HG03442 (cell line): ENCODE measurements around the gene NDUFAF7.
"Not testable (repeated sequence)": the region's sequence is repeated elsewhere in the genome, so short reads cannot be mapped to it uniquely, and the experiment has no call there.

Experiments used
- ATAC-seq: cut with Tn5 transposase; IDR thresholded peaks from one replicate; pipeline ENCODE4 v1.9.1; 2021; ENCODE audit warnings: mild to moderate bottlenecking, moderate library complexity; ENCODE audit not compliant: unreplicated experiment

NDUFAF7 gene

DNA sequence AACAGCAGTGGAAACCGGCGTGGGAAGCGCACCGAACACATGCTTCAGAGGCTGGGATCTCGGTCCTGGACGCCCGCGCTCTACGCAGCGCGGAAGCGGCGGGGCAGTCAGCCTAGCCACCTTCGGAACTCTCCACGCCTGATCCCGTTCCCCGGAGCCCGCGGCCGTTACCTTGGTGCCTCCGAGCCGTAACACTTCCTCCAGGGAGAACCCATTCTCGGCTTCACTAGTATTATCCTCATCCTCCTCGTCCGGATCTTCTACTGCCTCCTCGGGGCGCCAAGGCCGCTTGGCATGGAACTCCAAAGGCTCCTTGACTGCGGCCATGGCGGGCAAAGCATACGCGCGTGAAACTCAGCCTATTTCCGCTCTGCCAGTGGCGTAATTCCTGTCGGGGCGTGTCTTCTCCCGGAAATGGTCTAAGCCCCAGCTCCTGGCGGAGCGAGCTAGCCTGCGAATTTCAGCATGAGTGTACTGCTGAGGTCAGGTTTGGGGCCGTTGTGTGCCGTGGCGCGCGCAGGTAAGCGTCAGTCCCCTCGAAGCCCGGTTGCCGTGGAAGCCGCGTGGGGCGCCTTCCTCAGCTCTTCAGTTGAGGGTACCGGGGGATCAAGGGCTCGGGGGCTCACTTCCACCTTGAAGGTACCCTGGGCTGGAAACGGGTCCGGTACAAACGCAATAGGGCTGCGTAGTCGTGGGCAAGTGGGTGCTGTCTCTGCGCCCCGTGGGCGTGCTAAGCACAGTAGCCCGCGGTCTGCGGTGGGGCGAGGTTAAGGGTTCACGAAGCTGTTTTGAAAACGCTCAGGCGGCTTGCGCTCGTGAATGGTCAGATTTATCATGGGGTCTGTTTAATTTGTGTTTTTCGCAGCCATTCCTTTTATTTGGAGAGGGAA is at the start of gene NDUFAF7, which contains the start of gene CEBPZ:
Gene NDUFAF7, plus strand, starts transcription at position 418 of the 890 bp plus-strand sequence. Its CDS starts 48 bp downstream, at position 466.
Gene CEBPZ, minus strand, starts transcription at position 356 of the 890 bp plus-strand sequence. Its CDS starts 29 bp downstream, at position 327.
- ATAC-seq, result peak; percentile 93

GRCh38 chr2:37181726-37182684 is 49.5 kb upstream of the NDUFAF7 start:
- no peak for ATAC-seq

GRCh38 chr2:37188570-37188969 is 42.9 kb upstream of the NDUFAF7 start, which contains the start of gene SULT6B1:
SULT6B1 (minus strand) TSS chr2:37188670; CDS start chr2:37188640, 30 bp downstream.
- no peak for ATAC-seq

- no peak for ATAC-seq
Observed at GRCh38 chr2:37189452-37190153, 41.9 kb upstream of the NDUFAF7 start.

GRCh38 chr2:37190290-37190689 is 41.2 kb upstream of the NDUFAF7 start:
- ATAC-seq, result no peak

- ATAC-seq, result no peak
Observed at GRCh38 chr2:37191253-37191652, 40.2 kb upstream of the NDUFAF7 start.

DNA sequence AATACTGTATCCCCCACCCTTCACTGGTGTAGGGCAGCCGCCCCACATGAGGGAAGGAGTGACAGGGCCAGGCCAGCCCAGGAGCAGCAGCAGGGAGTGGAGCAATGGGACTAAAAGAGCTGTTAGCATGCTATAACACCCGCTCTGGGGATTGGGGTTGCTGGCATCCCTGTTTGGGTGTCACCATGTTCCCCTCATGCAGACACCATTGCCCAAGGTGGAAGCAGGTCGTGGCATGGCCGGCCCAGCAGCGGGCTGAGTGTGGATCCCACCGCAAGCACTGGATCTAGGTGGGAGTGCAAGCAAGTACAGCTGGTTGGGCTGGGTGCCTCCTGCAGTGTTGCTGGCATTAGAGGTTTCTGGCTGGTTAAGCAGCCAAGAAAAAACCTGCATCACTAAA is 39.7 kb upstream of the NDUFAF7 start:
- ATAC-seq, result no peak

DNA sequence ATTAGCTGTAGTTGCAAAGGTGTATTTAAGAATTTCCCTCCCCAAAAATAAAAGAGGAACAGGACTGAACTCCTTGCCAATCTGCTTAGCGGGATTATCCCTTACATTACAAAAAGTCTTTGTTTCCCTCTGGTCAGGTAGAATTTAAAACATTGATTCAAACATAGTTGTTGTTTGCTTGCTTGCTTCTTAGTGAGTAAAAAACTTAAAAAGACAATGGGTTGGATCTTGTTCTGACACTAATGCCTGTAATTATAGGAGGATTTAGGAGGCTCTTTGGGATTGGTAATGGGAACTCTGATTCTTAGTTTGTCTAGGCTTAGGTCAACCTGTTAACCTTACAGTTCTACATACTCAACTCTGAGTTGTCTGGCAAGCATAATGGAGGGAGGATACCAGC is 38.9 kb upstream of the NDUFAF7 start:
- ATAC-seq, result no peak

GRCh38 chr2:37195862-37196319 is 35.6 kb upstream of the NDUFAF7 start:
- ATAC-seq, result not testable (repeated sequence)

GRCh38 chr2:37196320-37197195 is 34.9 kb upstream of the NDUFAF7 start, which contains the start of gene CEBPZOS:
CEBPZOS (plus strand) TSS chr2:37196496; CDS start chr2:37199705, 3,209 bp downstream.
- peak; percentile 67 for ATAC-seq

- no peak for ATAC-seq
Observed at GRCh38 chr2:37198681-37199065, 32.8 kb upstream of the NDUFAF7 start.

DNA sequence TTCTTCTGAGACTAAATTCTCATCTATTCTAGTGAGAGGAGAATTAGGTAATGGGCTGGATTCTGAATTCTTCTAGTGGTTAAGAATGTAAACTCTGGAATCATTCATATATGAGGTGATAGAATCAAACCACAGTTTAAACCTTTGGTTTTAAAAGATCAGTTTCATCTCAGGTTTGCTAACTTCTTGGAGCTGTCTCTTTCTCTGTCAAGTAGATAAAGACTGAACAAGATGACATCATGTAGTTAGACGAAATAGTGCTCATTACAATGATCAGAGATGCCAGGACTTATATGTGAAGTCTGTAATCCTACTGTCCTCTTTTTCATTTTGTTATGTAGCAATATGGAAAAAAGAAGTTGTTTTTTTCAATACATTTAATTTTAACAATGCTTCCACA is 30.2 kb upstream of the NDUFAF7 start:
- no peak for ATAC-seq

GRCh38 chr2:37201766-37202165 is 29.7 kb upstream of the NDUFAF7 start:
- ATAC-seq, result no peak

DNA sequence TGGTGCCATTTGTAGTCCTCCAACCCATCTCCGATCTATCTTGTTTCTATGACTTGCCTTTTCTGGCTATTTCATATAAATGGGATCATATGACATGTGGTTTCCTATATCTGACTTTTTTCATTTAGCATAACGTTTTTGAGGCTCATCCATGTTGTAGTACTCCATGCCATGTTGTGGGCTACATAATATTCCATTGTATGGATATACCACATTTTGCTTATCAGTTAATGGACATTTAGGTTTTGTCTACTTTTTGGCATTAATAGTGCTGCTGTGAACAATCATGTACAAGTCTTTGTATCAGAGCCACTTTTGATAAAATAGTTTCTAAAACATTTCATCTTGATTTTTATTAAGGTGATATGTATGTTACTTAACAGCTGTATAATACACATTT is 27.8 kb upstream of the NDUFAF7 start:
- no peak for ATAC-seq

DNA sequence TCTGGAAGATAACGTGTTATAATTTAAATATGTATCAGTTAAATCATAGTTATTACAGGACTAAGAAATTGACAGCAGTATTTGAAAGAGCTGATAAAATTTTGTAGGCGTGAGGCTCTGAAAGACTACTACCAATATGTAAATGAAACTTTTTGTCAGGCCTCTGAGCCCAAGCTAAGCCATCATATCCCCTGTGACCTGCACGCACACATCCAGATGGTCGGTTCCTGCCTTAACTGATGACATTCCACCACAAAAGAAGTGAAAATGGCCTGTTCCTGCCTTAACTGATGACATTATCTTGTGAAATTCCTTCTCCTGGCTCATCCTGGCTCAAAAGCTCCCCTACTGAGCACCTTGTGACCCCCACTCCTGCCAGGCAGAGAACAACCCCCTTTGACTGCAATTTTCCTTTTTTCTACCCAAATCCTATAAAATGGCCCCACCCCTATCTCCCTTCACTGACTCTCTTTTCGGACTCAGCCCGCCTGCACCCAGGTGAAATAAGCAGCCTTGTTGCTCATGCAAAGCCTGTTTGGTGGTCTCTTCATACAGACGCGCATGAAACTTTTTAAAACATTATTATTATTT is 26.3 kb upstream of the NDUFAF7 start:
- ATAC-seq, result not testable (repeated sequence)

GRCh38 chr2:37205689-37206341 is 25.6 kb upstream of the NDUFAF7 start:
- ATAC-seq, result no peak

- ATAC-seq, result not testable (repeated sequence)
Observed at GRCh38 chr2:37206760-37207159, 24.7 kb upstream of the NDUFAF7 start.

- no peak for ATAC-seq
Observed at GRCh38 chr2:37211212-37211611, 20.2 kb upstream of the NDUFAF7 start.
